ENCODE data around the gene KXD1. TPM values are rescaled to one million over a fixed set of nuclear protein-coding genes. Genes with fewer than 3 reads are reported as not detected.
A peak's percentile ranks its signal among the peaks of the same experiment; 100 is the strongest.

The KXD1 gene
- total and polyA plus RNA-seq, 8 donors = 30.8 to 513 (median 77.8) TPM

DNA sequence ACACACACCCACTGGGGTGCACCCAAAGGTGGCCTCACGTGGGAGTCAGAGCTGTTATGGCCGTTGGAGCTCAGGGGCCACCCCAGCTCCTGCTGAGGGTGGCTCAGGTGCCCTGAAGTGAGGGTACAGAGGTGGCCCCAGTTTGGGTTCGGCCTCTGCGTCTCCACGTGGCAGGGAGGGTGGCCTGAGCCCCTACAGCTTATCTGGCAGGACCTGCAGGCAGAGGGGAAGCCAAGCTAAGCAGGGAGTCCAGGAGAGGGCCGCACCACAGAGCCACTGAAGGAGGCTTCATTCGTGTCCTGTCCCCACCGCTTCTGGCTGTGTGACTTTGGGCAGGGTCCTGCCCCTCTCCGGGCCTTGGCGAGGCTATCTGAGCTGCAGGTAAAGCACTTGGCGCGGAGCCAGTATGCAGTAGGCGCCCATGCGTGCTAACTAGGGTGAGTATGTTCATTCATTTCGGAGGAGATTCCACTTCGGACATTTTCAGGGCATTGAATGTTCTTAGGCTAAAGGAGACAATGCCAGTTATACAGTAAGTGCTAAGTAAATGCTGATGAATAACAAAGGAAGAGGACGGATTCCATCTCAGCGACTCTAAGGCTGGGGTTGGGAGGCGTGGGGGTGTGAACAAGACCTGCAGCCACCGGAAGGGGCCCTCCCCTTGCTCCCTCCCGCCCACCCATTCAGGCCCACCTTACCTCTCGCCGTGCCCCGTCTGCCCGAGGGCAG is 35.9 kb downstream of the KXD1 start:
- Histone ChIP-seq H3K27ac (peak overlapping the region in 3 of 5 donors; percentile 26 to 72 (median 60)), H3K36me3 (peaks cover 8 to 20% (median 16%) of the 10 kb centered on the region in 4 donors), H3K9me3 (no peaks in the 10 kb centered on the region), H3K4me1 (peaks cover 27 to 50% (median 43%) of the 10 kb centered on the region in 4 donors), H3K27me3 (peaks cover 0 to 38% (median 27%) of the 10 kb centered on the region in 3 donors), H3K4me3 (peak overlapping the region; percentile 38 to 48 (median 42))
- TF ChIP-seq POLR2AphosphoS5 (IDR thresholded peaks at IDR 0.05) (no peak), EP300 (IDR thresholded peaks at IDR 0.05) (no peak), POLR2A (IDR thresholded peaks at IDR 0.05) (no peak)
- TF ChIP-seq, protein P1, sequence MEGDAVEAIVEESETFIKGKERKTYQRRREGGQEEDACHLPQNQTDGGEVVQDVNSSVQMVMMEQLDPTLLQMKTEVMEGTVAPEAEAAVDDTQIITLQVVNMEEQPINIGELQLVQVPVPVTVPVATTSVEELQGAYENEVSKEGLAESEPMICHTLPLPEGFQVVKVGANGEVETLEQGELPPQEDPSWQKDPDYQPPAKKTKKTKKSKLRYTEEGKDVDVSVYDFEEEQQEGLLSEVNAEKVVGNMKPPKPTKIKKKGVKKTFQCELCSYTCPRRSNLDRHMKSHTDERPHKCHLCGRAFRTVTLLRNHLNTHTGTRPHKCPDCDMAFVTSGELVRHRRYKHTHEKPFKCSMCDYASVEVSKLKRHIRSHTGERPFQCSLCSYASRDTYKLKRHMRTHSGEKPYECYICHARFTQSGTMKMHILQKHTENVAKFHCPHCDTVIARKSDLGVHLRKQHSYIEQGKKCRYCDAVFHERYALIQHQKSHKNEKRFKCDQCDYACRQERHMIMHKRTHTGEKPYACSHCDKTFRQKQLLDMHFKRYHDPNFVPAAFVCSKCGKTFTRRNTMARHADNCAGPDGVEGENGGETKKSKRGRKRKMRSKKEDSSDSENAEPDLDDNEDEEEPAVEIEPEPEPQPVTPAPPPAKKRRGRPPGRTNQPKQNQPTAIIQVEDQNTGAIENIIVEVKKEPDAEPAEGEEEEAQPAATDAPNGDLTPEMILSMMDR (IDR thresholded peaks at IDR 0.05) = no peak
- DNase-seq = no peak
- intact Hi-C loops (cut with DNase I; ENCODE audit: low total_unique reads) = loop anchor here (5.0 kb wide), 1 partner anchor 254 kb away; no protein-coding TSS in a partner anchor
- WGBS, 5 donors = 25 to 35% (median 31%) methylated on average over 16 to 25 of the region's 25 CpGs

DNA sequence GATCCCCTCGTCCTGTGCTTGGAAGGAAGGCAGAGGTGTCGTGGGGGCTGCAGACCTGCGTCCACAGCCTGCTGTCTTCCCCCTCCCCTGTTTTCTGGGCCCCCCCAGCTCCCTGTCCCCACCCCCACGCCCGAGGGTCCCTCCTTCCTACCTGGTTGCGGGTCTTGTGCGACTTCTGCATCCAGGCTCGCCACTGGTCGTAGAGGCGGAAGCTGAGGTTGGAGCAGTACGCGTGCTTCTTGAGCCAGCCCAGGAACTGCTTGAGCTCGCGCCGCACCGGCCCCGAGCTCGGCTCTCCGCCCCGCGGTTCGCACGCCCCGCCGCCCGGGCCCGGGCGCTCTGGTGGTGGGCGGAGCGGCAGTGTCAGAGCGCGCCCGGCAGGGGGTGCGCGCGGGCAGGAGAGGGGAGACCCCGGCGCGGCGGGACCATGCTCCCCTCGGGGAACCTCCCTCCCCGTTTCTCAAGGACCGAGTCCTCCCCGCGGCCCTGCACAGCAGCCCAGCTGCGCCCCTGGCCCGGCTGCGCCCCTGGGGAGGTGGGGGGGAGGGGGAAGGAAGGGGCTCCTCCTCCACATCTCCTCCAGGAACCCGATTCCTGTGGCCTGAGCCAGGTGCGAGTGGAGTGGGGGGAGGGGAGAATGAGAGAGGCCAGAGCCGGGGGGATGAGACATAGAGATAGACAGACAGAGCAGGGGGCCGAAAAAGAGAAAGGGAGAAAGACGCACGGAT is 36.6 kb downstream of the KXD1 start:
- TF ChIP-seq EP300 (IDR thresholded peaks at IDR 0.05) = no peak
- peak in 2 of 3 donors; percentile 31 to 63 for TF ChIP-seq POLR2AphosphoS5 (IDR thresholded peaks at IDR 0.05)
- TF ChIP-seq, protein P1 (IDR thresholded peaks at IDR 0.05) = peak in 5 of 7 experiments; percentile 45 to 97 (median 83)
- TF ChIP-seq POLR2A (IDR thresholded peaks at IDR 0.05) = no peak
- intact Hi-C loops (cut with DNase I; ENCODE audit: low total_unique reads) = loop anchor here (5.0 kb wide), 1 partner anchor 253 kb away; no protein-coding TSS in a partner anchor
- DNase-seq = peak; percentile 80 to 95
- H3K4me3 ChIP-seq = peak overlapping the region; percentile 38 to 48 (median 42)
- peaks cover 25 to 46% (median 38%) of the 10 kb centered on the region in 4 donors for H3K4me1 ChIP-seq
- H3K9me3 ChIP-seq = no peaks in the 10 kb centered on the region
- peaks cover 8 to 20% (median 16%) of the 10 kb centered on the region in 4 donors for H3K36me3 ChIP-seq
- WGBS, 5 donors = 1 to 2% (median 1%) methylated on average over 11 to 54 of the region's 54 CpGs
- H3K27ac ChIP-seq = peak overlapping the region in 4 of 5 donors; percentile 26 to 72 (median 44)
- peaks cover 0 to 46% (median 34%) of the 10 kb centered on the region in 3 donors for H3K27me3 ChIP-seq

DNA sequence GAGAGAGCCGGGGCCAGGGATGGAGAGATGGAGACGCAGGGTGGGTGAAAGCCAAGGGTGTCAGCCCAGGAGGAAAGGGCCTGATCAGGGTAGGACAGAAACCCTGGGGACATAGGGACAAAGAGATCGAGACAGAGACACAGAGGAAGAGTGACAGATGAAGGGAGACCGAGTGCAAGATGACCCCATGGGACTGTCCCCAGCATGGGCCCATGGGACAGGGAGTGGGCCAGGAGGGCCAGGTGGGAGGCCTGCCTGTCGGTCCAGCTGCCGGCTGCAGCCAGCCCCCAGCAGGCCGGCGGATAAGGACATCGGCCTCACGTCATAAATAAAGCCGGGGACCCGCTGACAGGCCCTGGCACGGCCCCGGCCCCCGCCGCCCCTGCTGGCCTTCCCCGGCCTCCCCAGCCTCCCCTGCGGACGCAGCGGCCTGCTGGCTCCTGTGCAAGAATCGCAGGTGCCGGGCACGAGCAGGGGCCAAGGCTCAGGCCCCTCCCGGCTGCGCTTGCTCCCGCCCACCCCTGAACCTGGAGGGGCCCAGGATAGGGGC is 37.2 kb downstream of the KXD1 start:
- TF ChIP-seq POLR2A (IDR thresholded peaks at IDR 0.05) = no peak
- TF ChIP-seq EP300 (IDR thresholded peaks at IDR 0.05) = no peak
- TF ChIP-seq, protein P1 (IDR thresholded peaks at IDR 0.05) = no peak
- no peak for TF ChIP-seq POLR2AphosphoS5 (IDR thresholded peaks at IDR 0.05)
- 8 to 23% (median 16%) methylated on average over 8 to 26 of the region's 26 CpGs for WGBS, 5 donors
- Histone ChIP-seq H3K27me3 (peaks cover 0 to 52% (median 39%) of the 10 kb centered on the region in 3 donors), H3K9me3 (no peaks in the 10 kb centered on the region), H3K27ac (peak overlapping the region in 1 of 5 donors; percentile 72), H3K4me1 (peaks cover 18 to 40% (median 32%) of the 10 kb centered on the region in 4 donors), H3K36me3 (peaks cover 8 to 20% (median 16%) of the 10 kb centered on the region in 4 donors), H3K4me3 (peak overlapping the region; percentile 38 to 48 (median 42))
- intact Hi-C loops (cut with DNase I; ENCODE audit: low total_unique reads) = loop anchor here (5.0 kb wide), 1 partner anchor 252 kb away; no protein-coding TSS in a partner anchor
- DNase-seq = no peak

DNA sequence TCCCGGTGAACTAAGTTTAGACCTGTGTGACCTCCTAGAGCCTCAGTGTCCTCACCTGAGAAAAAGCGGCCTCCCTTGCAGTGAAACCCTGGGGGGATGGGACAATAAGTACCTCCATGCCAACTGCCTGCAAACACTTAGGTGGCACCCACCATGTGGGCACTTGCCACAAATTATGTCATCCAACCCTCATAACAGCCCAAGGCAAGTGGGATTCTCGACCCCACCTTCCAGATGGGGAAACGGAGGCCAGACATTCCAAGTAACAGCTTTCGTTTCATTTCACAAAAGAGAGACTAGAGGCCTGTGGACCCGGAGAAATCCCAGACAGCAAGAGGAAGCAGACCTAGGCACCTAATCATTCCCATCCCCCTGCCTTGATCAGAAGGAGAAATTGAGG is 37.8 kb downstream of the KXD1 start:
- intact Hi-C loops (cut with DNase I; ENCODE audit: low total_unique reads) = no loop called here
- 59 to 78% (median 68%) methylated on average over 4 to 6 of the region's 6 CpGs for WGBS, 5 donors
- TF ChIP-seq EP300 (IDR thresholded peaks at IDR 0.05) (no peak), POLR2A (IDR thresholded peaks at IDR 0.05) (no peak), POLR2AphosphoS5 (IDR thresholded peaks at IDR 0.05) (no peak)
- TF ChIP-seq, protein P1 (IDR thresholded peaks at IDR 0.05) = no peak
- Histone ChIP-seq H3K36me3 (peaks cover 7 to 17% (median 14%) of the 10 kb centered on the region in 4 donors), H3K9me3 (no peaks in the 10 kb centered on the region), H3K27ac (no peak overlapping the region), H3K4me1 (peaks cover 17 to 34% (median 26%) of the 10 kb centered on the region in 4 donors), H3K27me3 (peaks cover 0 to 58% (median 39%) of the 10 kb centered on the region in 3 donors), H3K4me3 (no peak overlapping the region)
- no peak for DNase-seq
